ENCODE measurements around the gene MAU2.
A peak's percentile ranks its signal among the peaks of the same experiment; 100 is the strongest.

Gene MAU2

GRCh38 chr19:19320361-19321140 lies at the start of gene MAU2, which contains the start of gene SUGP1:
Gene MAU2, plus strand, starts transcription at chr19:19320829. Its CDS starts 31 bp downstream, at chr19:19320860.
Gene SUGP1, minus strand, starts transcription at chr19:19320509. Its CDS starts 13 bp downstream, at chr19:19320496.
- Histone ChIP-seq H3K27ac (ENCODE audit: low read depth, low read length) (peak within 1 kb of the TSS; percentile 92), H3K4me3 (ENCODE audit: low read depth, low read length) (peak within 1 kb of the TSS; percentile 85), H3K4me1 (ENCODE audit: control insufficient read depth, insufficient read depth, low read length, unreplicated experiment) (no peaks in the 10 kb centered on the region), H3K27me3 (ENCODE audit: insufficient read depth, low read length) (no peaks in the 10 kb centered on the region), H3K79me2 (ENCODE audit: control insufficient read depth, insufficient read depth, low read length, unreplicated experiment) (peaks cover 63% of the 10 kb centered on the region), H3K36me3 (ENCODE audit: insufficient read depth, low read length) (peaks cover 5% of the 10 kb centered on the region), H2AFZ (ENCODE audit: low read length, unreplicated experiment) (peak within 1 kb of the TSS; percentile 96)

- H3K4me3 ChIP-seq (ENCODE audit: low read depth, low read length): no peak overlapping the region
- H3K79me2 ChIP-seq (ENCODE audit: control insufficient read depth, insufficient read depth, low read length, unreplicated experiment): no peaks in the 10 kb centered on the region
- H3K27ac ChIP-seq (ENCODE audit: low read depth, low read length): no peak overlapping the region
- H3K4me1 ChIP-seq (ENCODE audit: control insufficient read depth, insufficient read depth, low read length, unreplicated experiment): peaks cover 8% of the 10 kb centered on the region
- no peak overlapping the region for H2AFZ ChIP-seq (ENCODE audit: low read length, unreplicated experiment)
- no peaks in the 10 kb centered on the region for H3K36me3 ChIP-seq (ENCODE audit: insufficient read depth, low read length)
- no peaks in the 10 kb centered on the region for H3K27me3 ChIP-seq (ENCODE audit: insufficient read depth, low read length)
Measured at GRCh38 chr19:19271828-19272599, 48.6 kb upstream of the MAU2 start.

- Histone ChIP-seq H3K27me3 (ENCODE audit: insufficient read depth, low read length) (no peaks in the 10 kb centered on the region), H3K36me3 (ENCODE audit: insufficient read depth, low read length) (no peaks in the 10 kb centered on the region), H3K4me3 (ENCODE audit: low read depth, low read length) (no peak overlapping the region)
Measured at GRCh38 chr19:19274146-19274545, 46.5 kb upstream of the MAU2 start.

DNA sequence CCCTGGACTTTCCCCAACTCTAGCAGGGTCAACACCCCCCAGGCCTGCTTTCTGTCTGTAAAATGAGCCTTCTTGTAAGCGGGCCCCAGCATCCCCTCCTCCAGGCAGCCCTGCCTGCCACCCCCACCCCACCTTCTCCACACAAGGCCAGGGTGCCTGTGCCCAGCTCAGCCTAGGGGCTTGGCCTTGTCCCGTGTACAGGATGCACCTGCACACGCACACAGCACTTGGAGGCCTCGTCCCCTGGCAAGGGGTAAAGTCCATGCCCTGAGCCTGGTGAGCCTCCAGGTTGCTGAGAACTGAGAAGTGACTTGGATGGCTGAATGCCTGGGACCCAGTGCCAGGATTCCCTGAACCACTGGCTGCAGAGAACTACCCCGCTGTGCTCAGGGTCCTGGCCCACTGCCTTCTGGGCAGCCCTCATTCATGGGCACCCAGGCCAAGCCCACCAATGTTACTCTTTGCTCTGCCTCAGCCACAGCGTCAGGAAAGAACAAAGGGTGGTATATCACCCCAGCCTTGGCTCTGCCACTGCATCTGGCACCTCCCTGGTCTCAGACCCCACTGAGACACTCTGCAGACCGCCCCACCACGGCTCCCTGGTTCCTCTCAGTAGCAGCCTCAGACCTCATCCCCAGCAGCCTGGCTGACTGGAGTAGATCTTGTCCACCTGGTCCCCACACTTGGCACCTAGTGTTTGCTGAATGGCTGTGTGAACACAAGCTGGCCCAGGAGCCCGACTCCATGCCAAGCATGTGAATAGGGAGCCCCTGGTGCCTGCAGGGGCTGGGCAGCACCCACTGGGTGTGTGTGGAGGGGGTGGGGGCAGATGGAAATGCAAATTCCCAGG lies 45.7 kb upstream of the MAU2 start:
- Histone ChIP-seq H3K4me1 (ENCODE audit: control insufficient read depth, insufficient read depth, low read length, unreplicated experiment) (peaks cover 8% of the 10 kb centered on the region), H3K27ac (ENCODE audit: low read depth, low read length) (no peak overlapping the region), H3K27me3 (ENCODE audit: insufficient read depth, low read length) (no peaks in the 10 kb centered on the region), H3K36me3 (ENCODE audit: insufficient read depth, low read length) (no peaks in the 10 kb centered on the region), H3K4me3 (ENCODE audit: low read depth, low read length) (no peak overlapping the region), H3K79me2 (ENCODE audit: control insufficient read depth, insufficient read depth, low read length, unreplicated experiment) (no peaks in the 10 kb centered on the region), H2AFZ (ENCODE audit: low read length, unreplicated experiment) (no peak overlapping the region)

More at GRCh38 chr19:19274146-19274545, 46.5 kb upstream of the MAU2 start:
- Histone ChIP-seq H3K27ac (ENCODE audit: low read depth, low read length) (no peak overlapping the region), H3K4me1 (ENCODE audit: control insufficient read depth, insufficient read depth, low read length, unreplicated experiment) (peaks cover 8% of the 10 kb centered on the region), H3K79me2 (ENCODE audit: control insufficient read depth, insufficient read depth, low read length, unreplicated experiment) (no peaks in the 10 kb centered on the region), H2AFZ (ENCODE audit: low read length, unreplicated experiment) (no peak overlapping the region)

GRCh38 chr19:19276386-19276785 lies 44.2 kb upstream of the MAU2 start:
- Histone ChIP-seq H3K27me3 (ENCODE audit: insufficient read depth, low read length) (no peaks in the 10 kb centered on the region), H3K79me2 (ENCODE audit: control insufficient read depth, insufficient read depth, low read length, unreplicated experiment) (no peaks in the 10 kb centered on the region), H2AFZ (ENCODE audit: low read length, unreplicated experiment) (no peak overlapping the region), H3K36me3 (ENCODE audit: insufficient read depth, low read length) (no peaks in the 10 kb centered on the region), H3K4me1 (ENCODE audit: control insufficient read depth, insufficient read depth, low read length, unreplicated experiment) (peaks cover 8% of the 10 kb centered on the region), H3K27ac (ENCODE audit: low read depth, low read length) (peak overlapping the region; percentile 32; the same call in 1 of the 2 replicates), H3K4me3 (ENCODE audit: low read depth, low read length) (no peak overlapping the region)

DNA sequence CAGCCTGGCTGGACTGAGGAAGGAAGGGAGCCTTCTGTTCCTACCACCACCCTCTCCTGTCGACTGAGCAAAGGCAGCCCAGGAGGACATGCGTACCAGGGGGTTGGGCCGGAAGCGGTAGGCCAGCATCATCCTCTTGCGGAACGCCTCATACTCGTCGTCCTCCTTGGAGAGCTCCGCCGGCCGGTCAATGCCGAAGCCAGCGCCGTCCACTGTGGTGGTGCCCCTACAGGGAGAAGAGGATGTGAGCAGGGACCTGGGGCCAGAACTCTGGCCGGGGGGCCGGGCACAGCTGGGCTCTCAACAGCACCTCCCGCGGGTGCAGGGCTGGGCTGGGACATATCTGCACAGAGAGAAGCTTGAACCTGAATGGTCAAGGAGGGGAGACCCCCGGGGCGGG lies 43.8 kb upstream of the MAU2 start:
- no peaks in the 10 kb centered on the region for H3K79me2 ChIP-seq (ENCODE audit: control insufficient read depth, insufficient read depth, low read length, unreplicated experiment)
- H3K4me3 ChIP-seq (ENCODE audit: low read depth, low read length): no peak overlapping the region
- no peaks in the 10 kb centered on the region for H3K27me3 ChIP-seq (ENCODE audit: insufficient read depth, low read length)
- no peak overlapping the region for H2AFZ ChIP-seq (ENCODE audit: low read length, unreplicated experiment)
- H3K36me3 ChIP-seq (ENCODE audit: insufficient read depth, low read length): no peaks in the 10 kb centered on the region
- peaks cover 8% of the 10 kb centered on the region for H3K4me1 ChIP-seq (ENCODE audit: control insufficient read depth, insufficient read depth, low read length, unreplicated experiment)
- H3K27ac ChIP-seq (ENCODE audit: low read depth, low read length): peak overlapping the region; percentile 32; the same call in 1 of the 2 replicates

GRCh38 chr19:19278315-19278714 lies 42.3 kb upstream of the MAU2 start:
- Histone ChIP-seq H3K36me3 (ENCODE audit: insufficient read depth, low read length) (no peaks in the 10 kb centered on the region), H3K79me2 (ENCODE audit: control insufficient read depth, insufficient read depth, low read length, unreplicated experiment) (no peaks in the 10 kb centered on the region), H3K27me3 (ENCODE audit: insufficient read depth, low read length) (no peaks in the 10 kb centered on the region), H2AFZ (ENCODE audit: low read length, unreplicated experiment) (no peak overlapping the region), H3K4me3 (ENCODE audit: low read depth, low read length) (no peak overlapping the region), H3K27ac (ENCODE audit: low read depth, low read length) (no peak overlapping the region), H3K4me1 (ENCODE audit: control insufficient read depth, insufficient read depth, low read length, unreplicated experiment) (peaks cover 8% of the 10 kb centered on the region)

DNA sequence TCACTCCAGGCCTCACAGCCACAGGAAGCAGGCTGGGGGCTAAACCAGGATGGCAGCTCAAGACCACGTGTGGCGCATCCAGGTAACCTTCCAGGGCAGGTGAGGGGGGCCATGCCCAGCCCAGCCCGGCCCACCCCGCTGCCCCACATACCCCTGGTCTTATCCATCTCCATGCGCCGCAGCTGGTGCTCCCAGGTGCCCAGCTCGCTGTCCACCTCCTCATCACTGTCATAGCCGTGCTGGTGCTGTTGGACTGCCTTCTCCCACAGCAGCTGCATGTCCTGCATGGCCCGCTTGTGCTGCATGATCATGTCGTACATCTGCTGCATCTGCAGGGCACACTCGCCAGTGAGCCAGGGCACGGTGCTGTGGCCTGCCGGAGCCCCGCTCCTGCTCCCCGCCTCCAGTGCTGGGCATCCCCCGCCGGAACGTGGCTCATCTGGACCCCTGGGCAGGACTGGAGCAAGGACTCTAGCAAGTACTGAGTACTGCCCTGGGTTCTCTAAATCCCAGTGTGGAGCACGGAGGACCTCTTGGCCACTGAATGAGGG lies 41.5 kb upstream of the MAU2 start:
- Histone ChIP-seq H3K27ac (ENCODE audit: low read depth, low read length) (no peak overlapping the region), H3K27me3 (ENCODE audit: insufficient read depth, low read length) (no peaks in the 10 kb centered on the region), H3K4me3 (ENCODE audit: low read depth, low read length) (no peak overlapping the region), H3K79me2 (ENCODE audit: control insufficient read depth, insufficient read depth, low read length, unreplicated experiment) (no peaks in the 10 kb centered on the region), H3K4me1 (ENCODE audit: control insufficient read depth, insufficient read depth, low read length, unreplicated experiment) (peaks cover 8% of the 10 kb centered on the region), H2AFZ (ENCODE audit: low read length, unreplicated experiment) (no peak overlapping the region), H3K36me3 (ENCODE audit: insufficient read depth, low read length) (no peaks in the 10 kb centered on the region)

DNA sequence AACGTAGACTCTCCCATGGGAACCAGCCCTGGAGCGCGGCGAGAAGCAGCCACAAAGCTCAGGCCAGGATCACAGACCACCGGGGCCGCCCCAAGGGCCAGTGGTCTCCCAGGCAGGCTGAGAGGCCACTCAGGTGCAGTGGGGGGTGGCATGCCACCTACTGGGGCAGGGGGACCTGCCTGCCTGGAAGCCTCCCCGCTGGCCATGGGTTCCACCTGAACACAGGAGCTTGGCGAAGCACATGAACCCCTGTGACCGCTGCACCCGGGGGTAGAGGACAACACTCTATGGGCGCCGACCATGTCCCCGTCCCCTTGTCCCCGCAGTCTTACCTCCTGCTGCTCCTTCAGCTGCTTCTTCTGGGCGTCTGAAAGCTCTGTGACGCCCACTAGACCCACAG lies 40.8 kb upstream of the MAU2 start:
- Histone ChIP-seq H2AFZ (ENCODE audit: low read length, unreplicated experiment) (no peak overlapping the region), H3K36me3 (ENCODE audit: insufficient read depth, low read length) (0 out of 2 replicates have a peak, but pooled peaks cover 2% of the 10 kb centered on the region), H3K4me3 (ENCODE audit: low read depth, low read length) (no peak overlapping the region), H3K79me2 (ENCODE audit: control insufficient read depth, insufficient read depth, low read length, unreplicated experiment) (no peaks in the 10 kb centered on the region), H3K4me1 (ENCODE audit: control insufficient read depth, insufficient read depth, low read length, unreplicated experiment) (peaks cover 8% of the 10 kb centered on the region), H3K27ac (ENCODE audit: low read depth, low read length) (no peak overlapping the region), H3K27me3 (ENCODE audit: insufficient read depth, low read length) (no peaks in the 10 kb centered on the region)

- Histone ChIP-seq H3K36me3 (ENCODE audit: insufficient read depth, low read length) (0 out of 2 replicates have a peak, but pooled peaks cover 2% of the 10 kb centered on the region), H3K79me2 (ENCODE audit: control insufficient read depth, insufficient read depth, low read length, unreplicated experiment) (no peaks in the 10 kb centered on the region)
Measured at GRCh38 chr19:19280561-19280960, 40.1 kb upstream of the MAU2 start.

More at GRCh38 chr19:19280561-19280960, 40.1 kb upstream of the MAU2 start:
- H3K4me1 ChIP-seq (ENCODE audit: control insufficient read depth, insufficient read depth, low read length, unreplicated experiment): peaks cover 8% of the 10 kb centered on the region
- no peak overlapping the region for H3K27ac ChIP-seq (ENCODE audit: low read depth, low read length)
- H3K27me3 ChIP-seq (ENCODE audit: insufficient read depth, low read length): no peaks in the 10 kb centered on the region
- H2AFZ ChIP-seq (ENCODE audit: low read length, unreplicated experiment): no peak overlapping the region
- no peak overlapping the region for H3K4me3 ChIP-seq (ENCODE audit: low read depth, low read length)
